Activated CD4-positive, alpha-beta memory T cell treated with anti-CD3 and anti-CD28 coated beads for 36 hours (primary cell): ENCODE results near the gene TMPRSS3. TPM values are rescaled to one million over a fixed set of nuclear protein-coding genes. Genes with fewer than 3 reads are reported as not detected.

ENCODE experiments used
- CTCF ChIA-PET: fragments of 350-600 bp; sonication (Branson Sonifier 250); formaldehyde crosslinking; loops from one replicate; lab custom pipeline; 2021; ENCODE audit warnings: antibody characterized with exemption, inconsistent platforms; lab: Charles Lee
- POLR2A ChIA-PET: fragments of 350-600 bp; sonication (Branson Sonifier 250); formaldehyde crosslinking; loops from one replicate; lab custom pipeline; 2021; ENCODE audit warnings: antibody characterized with exemption; lab: Charles Lee
- DNase-seq: peaks from one replicate; pipeline ENCODE4 v3.0.0-alpha.2; 2020
- H3K27ac Mint-ChIP-seq: one replicate; pipeline ENCODE4 v1.8.0; 2021; ENCODE audit warnings: mixed read lengths
- H3K27me3 Mint-ChIP-seq: one replicate; pipeline ENCODE4 v1.8.0; 2021; ENCODE audit warnings: mixed read lengths
- H3K36me3 Mint-ChIP-seq: one replicate; pipeline ENCODE4 v1.8.0; 2021; ENCODE audit warnings: mixed read lengths
- H3K4me1 Mint-ChIP-seq: one replicate; pipeline ENCODE4 v1.8.0; 2021; ENCODE audit warnings: low read depth, mixed read lengths
- H3K4me3 Mint-ChIP-seq: one replicate; pipeline ENCODE4 v1.8.0; 2021; ENCODE audit warnings: mild to moderate bottlenecking, mixed read lengths
- H3K9me3 Mint-ChIP-seq: one replicate; pipeline ENCODE4 v1.8.0; 2021; ENCODE audit warnings: mixed read lengths
- intact Hi-C: fragments of 100-400 bp; cut with micrococcal nuclease; formaldehyde crosslinking; loops from one replicate; pipeline ENCODE4 v1.15.1; 2023
- total RNA-seq, 2 experiments: library from RNA; stranded (reverse); gene quantifications; one replicate each; pipeline ENCODE4 v1.2.3, GENCODE V29; 2021

TMPRSS3 gene
- total RNA-seq, 2 experiments from 2014 or later, result 47.6 to 49.8 TPM

GRCh38 chr21:42387843-42388340 lies 8.0 kb downstream of the TMPRSS3 start:
- Mint-ChIP-seq H3K27me3 (no peaks in the 10 kb centered on the region), H3K9me3 (no peaks in the 10 kb centered on the region), H3K4me3 (no peak overlapping the region), H3K4me1 (peaks cover 38% of the 10 kb centered on the region), H3K27ac (no peak overlapping the region), H3K36me3 (peaks cover 66% of the 10 kb centered on the region)
- intact Hi-C loops, result loop anchor here (10.0 kb wide), 1 partner anchor 83 kb away; no protein-coding TSS in a partner anchor
- ChIA-PET CTCF (interaction anchor here (1.3 kb wide), 1 partner anchor 62 kb away, joined by 4 read pairs; no protein-coding TSS in a partner anchor), POLR2A (interaction anchor here (0.7 kb wide), 1 partner anchor 14 kb away, joined by 3 read pairs; no protein-coding TSS in a partner anchor)
- no peak for DNase-seq

DNA sequence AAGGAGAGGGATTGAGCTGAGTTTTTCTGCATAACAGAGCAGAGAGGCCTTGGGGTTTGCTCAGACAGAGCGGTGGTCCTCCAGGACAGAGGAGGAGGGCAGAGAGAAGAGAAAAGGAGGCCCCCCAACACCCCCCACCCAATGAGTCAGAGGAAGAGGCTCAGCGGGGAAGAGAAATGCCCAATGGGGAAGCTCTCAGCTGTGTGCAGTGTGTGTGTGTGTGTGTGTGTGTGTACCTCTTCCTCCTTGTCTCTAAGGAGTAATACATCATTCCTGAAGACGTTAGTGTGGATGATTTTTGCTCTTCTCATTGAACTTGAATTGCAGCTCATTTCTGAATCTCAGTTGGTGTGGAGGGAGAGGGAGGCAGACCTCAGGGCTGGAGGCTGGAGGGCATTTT lies 8.7 kb downstream of the TMPRSS3 start:
- Mint-ChIP-seq H3K27me3 (no peaks in the 10 kb centered on the region), H3K9me3 (peaks cover 6% of the 10 kb centered on the region), H3K27ac (no peak overlapping the region), H3K4me1 (peaks cover 31% of the 10 kb centered on the region), H3K4me3 (no peak overlapping the region), H3K36me3 (peaks cover 68% of the 10 kb centered on the region)
- POLR2A ChIA-PET, result no interaction called here
- CTCF ChIA-PET, result interaction anchor here (1.3 kb wide), 1 partner anchor 63 kb away, joined by 4 read pairs; no protein-coding TSS in a partner anchor
- no peak for DNase-seq
- intact Hi-C loops, result loop anchor here (10.0 kb wide), 1 partner anchor 82 kb away; no protein-coding TSS in a partner anchor

GRCh38 chr21:42386034-42386591 lies 9.7 kb downstream of the TMPRSS3 start:
- no peaks in the 10 kb centered on the region for H3K27me3 Mint-ChIP-seq
- CTCF ChIA-PET, result interaction anchor here (1.0 kb wide), 1 partner anchor 18 kb away, joined by 3 read pairs; the partner anchor contains the start of gene UBASH3A
- peaks cover 29% of the 10 kb centered on the region for H3K4me1 Mint-ChIP-seq
- POLR2A ChIA-PET, result no interaction called here
- no peak overlapping the region for H3K4me3 Mint-ChIP-seq
- H3K9me3 Mint-ChIP-seq, result peaks cover 14% of the 10 kb centered on the region
- peaks cover 70% of the 10 kb centered on the region for H3K36me3 Mint-ChIP-seq
- intact Hi-C loops, result loop anchor here (10.0 kb wide), 1 partner anchor 81 kb away; no protein-coding TSS in a partner anchor
- no peak for DNase-seq
- H3K27ac Mint-ChIP-seq, result no peak overlapping the region

DNA sequence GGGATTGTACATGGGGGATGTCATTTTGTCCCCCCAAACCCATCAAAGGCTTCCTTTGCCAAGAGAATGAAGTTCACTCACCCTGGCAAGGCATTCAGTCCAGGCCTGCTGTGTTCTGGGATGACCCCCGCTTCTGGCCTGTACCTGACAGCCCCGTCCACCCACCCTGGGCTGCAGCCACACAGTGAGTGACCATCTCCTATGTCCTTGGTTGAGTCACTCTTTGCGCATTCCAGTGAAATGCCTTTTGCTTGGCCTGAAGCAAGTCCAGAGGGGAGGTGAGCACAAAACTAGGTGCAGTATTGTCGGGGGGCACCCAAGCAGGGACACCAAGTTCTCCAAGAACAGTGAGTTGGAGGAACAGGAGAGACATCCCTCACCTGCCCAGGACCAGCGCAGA lies 10.2 kb downstream of the TMPRSS3 start:
- POLR2A ChIA-PET, result no interaction called here
- Mint-ChIP-seq H3K27me3 (no peaks in the 10 kb centered on the region), H3K4me1 (peaks cover 29% of the 10 kb centered on the region), H3K27ac (no peak overlapping the region), H3K36me3 (peaks cover 67% of the 10 kb centered on the region), H3K9me3 (peaks cover 14% of the 10 kb centered on the region), H3K4me3 (no peak overlapping the region)
- CTCF ChIA-PET, result interaction anchor here (1.0 kb wide), 1 partner anchor 18 kb away, joined by 3 read pairs; the partner anchor contains the start of gene UBASH3A
- intact Hi-C loops, result loop anchor here (10.0 kb wide), 1 partner anchor 81 kb away; no protein-coding TSS in a partner anchor
- DNase-seq, result no peak

DNA sequence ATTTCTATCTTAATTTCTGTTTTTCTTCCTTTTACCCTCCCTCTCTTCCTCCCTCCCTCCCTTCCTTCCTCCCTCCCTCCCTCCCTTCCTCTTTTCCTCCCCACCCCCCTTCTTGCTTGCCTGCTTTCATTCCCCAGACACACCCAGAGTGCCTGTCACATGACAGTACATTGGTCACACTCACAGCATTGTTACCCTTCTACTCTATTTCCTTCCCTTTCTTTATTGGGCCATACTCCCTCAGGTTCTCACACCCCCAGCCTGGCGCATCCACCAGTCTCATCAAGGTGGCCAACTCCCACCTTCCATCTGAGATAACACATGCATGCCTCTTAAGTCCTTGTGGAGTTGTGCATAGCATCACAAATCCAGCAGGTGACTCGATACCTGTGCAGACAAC lies 10.9 kb downstream of the TMPRSS3 start:
- H3K4me1 Mint-ChIP-seq, result peaks cover 26% of the 10 kb centered on the region

DNA sequence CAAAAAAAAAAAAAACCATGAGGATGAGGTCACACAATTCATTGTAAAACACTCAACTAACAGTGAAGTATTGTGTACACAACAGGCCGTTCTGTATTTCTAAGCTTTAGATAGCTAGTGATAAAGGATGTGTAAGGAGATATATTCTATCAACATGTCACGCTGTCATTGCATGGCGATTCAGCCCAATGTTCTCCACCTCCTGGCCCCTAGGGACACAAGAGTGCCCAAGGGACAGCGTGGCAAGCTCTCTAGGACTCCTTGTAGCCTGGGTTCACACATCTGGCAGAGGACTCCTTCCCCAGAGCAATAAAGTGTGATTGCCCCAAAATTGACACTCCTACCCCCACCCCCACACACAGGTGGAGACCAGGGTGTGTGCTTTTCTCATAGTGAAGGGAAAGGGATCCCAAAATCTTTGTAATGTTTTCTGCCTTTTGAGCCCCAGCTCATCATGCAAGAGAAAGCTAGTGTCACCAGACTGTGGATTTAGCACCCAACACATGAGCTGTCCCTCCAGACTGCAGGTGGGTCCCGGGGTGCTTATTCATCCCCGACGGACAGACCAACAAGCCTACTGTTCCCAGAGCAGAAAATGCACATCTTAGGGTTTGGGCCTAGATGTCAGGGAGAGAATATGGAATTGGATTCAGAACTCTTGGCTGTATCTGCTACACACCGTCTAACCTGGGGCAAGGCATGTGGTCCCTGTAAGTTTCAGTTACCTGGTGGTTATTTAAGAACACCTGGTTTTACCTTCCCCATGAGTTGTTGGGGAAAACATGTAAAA lies 11.5 kb downstream of the TMPRSS3 start:
- Mint-ChIP-seq H3K4me1 (peaks cover 24% of the 10 kb centered on the region), H3K36me3 (peaks cover 62% of the 10 kb centered on the region), H3K27ac (no peak overlapping the region), H3K27me3 (no peaks in the 10 kb centered on the region), H3K9me3 (peaks cover 14% of the 10 kb centered on the region), H3K4me3 (no peak overlapping the region)
- ChIA-PET POLR2A (interaction anchor here (0.6 kb wide), 2 partner anchors 8 to 23 kb away, joined by 3 to 6 read pairs; no protein-coding TSS in a partner anchor), CTCF (interaction anchor here (0.7 to 4.6 kb wide), 2 partner anchors 23 to 33 kb away, joined by 3 to 29 read pairs; no protein-coding TSS in a partner anchor)
- intact Hi-C loops, result loop anchor here (5.0 to 10.0 kb wide), 2 partner anchors 80 to 237 kb away; no protein-coding TSS in a partner anchor
- no peak for DNase-seq

More for the DNA sequence above, 10.9 kb downstream of the TMPRSS3 start:
- Mint-ChIP-seq H3K4me3 (no peak overlapping the region), H3K27me3 (no peaks in the 10 kb centered on the region), H3K36me3 (peaks cover 67% of the 10 kb centered on the region), H3K9me3 (peaks cover 14% of the 10 kb centered on the region), H3K27ac (no peak overlapping the region)
- POLR2A ChIA-PET, result no interaction called here
- CTCF ChIA-PET, result no interaction called here
- intact Hi-C loops, result loop anchor here (5.0 to 10.0 kb wide), 2 partner anchors 80 to 238 kb away; no protein-coding TSS in a partner anchor
- no peak for DNase-seq

GRCh38 chr21:42383331-42383730 lies 12.5 kb downstream of the TMPRSS3 start:
- Mint-ChIP-seq H3K4me1 (peaks cover 17% of the 10 kb centered on the region), H3K36me3 (peaks cover 55% of the 10 kb centered on the region), H3K27me3 (no peaks in the 10 kb centered on the region), H3K9me3 (peaks cover 14% of the 10 kb centered on the region), H3K27ac (no peak overlapping the region), H3K4me3 (no peak overlapping the region)
- intact Hi-C loops, result loop anchor here (5.0 to 10.0 kb wide), 2 partner anchors 79 to 236 kb away; no protein-coding TSS in a partner anchor
- no peak for DNase-seq
- CTCF ChIA-PET, result interaction anchor here (0.9 to 4.6 kb wide), 5 partner anchors 9 to 73 kb away, joined by 4 to 29 read pairs (median 24); partner anchors contain the start of gene UBASH3A
- POLR2A ChIA-PET, result no interaction called here

DNA sequence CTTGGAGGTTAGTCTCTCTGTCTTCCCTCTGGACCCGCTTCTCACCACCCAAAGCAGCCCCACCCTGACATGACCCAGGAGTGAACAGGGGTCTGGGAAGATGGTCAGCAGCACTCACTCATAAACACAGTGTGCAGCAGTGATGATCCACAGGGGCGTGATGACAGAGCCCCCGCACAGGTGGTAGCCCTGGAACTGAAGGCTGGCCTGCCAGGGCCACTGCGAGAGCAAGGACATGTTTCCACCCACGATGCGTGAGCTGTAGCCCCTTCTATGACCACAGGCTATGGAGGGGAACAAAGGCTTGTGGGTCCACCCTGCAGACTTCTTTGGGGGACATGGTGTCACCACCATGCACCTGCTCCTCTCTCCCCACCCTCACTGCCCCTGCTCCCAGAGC lies 12.9 kb downstream of the TMPRSS3 start:
- no peak for DNase-seq
- Mint-ChIP-seq H3K4me1 (peaks cover 17% of the 10 kb centered on the region), H3K36me3 (peaks cover 54% of the 10 kb centered on the region), H3K27ac (no peak overlapping the region), H3K4me3 (no peak overlapping the region), H3K9me3 (peaks cover 14% of the 10 kb centered on the region), H3K27me3 (no peaks in the 10 kb centered on the region)
- CTCF ChIA-PET, result interaction anchor here (0.9 to 4.6 kb wide), 7 partner anchors 9 to 73 kb away, joined by 4 to 29 read pairs (median 19); partner anchors contain the start of gene UBASH3A
- POLR2A ChIA-PET, result interaction anchor here (1.0 kb wide), 1 partner anchor 27 kb away, joined by 3 read pairs; no protein-coding TSS in a partner anchor
- intact Hi-C loops, result loop anchor here (5.0 to 10.0 kb wide), 2 partner anchors 78 to 236 kb away; no protein-coding TSS in a partner anchor

DNA sequence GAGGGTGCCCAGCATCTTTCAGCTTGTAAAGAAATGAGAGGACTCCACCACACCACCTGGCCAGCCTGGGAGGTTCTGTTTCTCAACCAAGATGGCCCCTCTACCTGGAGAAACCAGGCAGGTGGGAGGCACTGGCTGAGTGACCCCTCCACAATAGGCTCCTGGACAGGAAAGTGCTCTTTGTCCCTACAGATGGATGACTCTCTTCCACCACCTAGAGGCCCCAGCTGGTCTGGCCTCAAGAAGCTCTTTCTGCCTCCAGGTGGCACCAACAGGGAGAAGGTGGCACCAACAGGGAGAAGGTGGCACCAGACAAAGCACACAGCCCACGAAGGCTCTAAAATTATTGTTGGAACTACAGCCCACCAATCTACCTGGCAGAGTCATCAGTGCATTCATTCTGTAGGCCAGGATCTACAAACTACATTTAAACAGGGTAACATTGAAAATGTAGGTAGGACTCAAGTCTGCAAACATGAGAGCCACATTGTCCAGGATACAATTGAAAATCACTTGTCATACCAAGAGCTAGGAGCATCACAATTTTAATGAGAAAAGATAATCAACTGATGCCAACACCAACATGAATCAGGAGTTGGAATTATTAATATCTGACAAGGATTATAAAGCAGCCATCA lies 14.4 kb downstream of the TMPRSS3 start:
- POLR2A ChIA-PET, result interaction anchor here (0.9 kb wide), 1 partner anchor 12 kb away, joined by 4 read pairs; no protein-coding TSS in a partner anchor
- intact Hi-C loops, result loop anchor here (1.0 to 10.0 kb wide), 3 partner anchors 69 to 234 kb away; no protein-coding TSS in a partner anchor
- CTCF ChIA-PET, result interaction anchor here (0.7 to 4.6 kb wide), 41 partner anchors 9 to 236 kb away, joined by 3 to 36 read pairs (median 6); partner anchors contain the start of genes RSPH1 and UBASH3A
- peak; percentile 76 for DNase-seq
- H3K4me3 Mint-ChIP-seq, result no peak overlapping the region
- H3K27ac Mint-ChIP-seq, result peak overlapping the region; percentile 2
- H3K9me3 Mint-ChIP-seq, result peaks cover 14% of the 10 kb centered on the region
- peaks cover 48% of the 10 kb centered on the region for H3K36me3 Mint-ChIP-seq
- no peaks in the 10 kb centered on the region for H3K27me3 Mint-ChIP-seq
- peaks cover 13% of the 10 kb centered on the region for H3K4me1 Mint-ChIP-seq

DNA sequence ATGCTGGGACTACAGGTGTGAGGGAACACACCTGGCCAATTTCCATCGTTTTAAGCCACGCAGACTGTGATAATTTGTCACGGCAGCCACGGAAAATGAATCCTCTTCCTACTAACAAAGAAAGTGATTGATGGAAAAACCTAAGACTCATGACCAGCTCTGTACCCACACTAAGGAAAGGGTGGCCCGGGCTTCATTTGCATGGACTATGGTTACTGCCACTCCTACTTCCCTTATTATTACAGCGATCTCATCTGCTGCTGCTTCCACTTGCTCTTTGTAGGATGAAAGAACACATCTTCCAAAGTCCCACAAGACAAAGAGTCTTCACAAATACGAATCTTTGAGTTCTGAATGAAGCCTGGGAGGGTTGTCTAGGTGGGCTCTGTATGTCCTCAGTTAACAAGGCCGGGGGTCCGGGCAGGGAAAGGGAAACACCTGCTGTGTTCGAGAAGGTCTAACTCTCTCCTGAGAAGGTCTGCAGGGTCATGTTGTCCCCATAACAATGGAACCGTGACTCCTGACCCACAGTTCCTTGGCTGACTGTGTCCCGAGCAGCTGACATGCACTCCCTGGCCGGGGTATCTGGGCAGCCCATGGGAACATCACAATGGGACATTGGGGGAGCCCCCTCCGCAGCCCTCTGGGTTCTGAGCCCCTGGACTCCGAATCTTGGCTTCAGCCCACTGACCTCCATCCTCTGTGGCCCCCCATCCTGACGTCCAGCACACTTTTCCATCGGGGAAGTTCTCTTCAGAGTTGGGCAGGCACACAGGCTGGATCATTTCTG lies 16.2 kb downstream of the TMPRSS3 start:
- ChIA-PET CTCF (interaction anchor here (0.9 to 4.6 kb wide), 6 partner anchors 12 to 68 kb away, joined by 4 to 29 read pairs (median 5); no protein-coding TSS in a partner anchor), POLR2A (interaction anchor here (0.8 kb wide), 1 partner anchor 18 kb away, joined by 3 read pairs; no protein-coding TSS in a partner anchor)
- intact Hi-C loops, result loop anchor here (5.0 to 10.0 kb wide), 2 partner anchors 75 to 232 kb away; no protein-coding TSS in a partner anchor
- peaks cover 15% of the 10 kb centered on the region for H3K4me1 Mint-ChIP-seq
- no peak overlapping the region for H3K4me3 Mint-ChIP-seq
- no peak for DNase-seq
- peaks cover 14% of the 10 kb centered on the region for H3K9me3 Mint-ChIP-seq
- peaks cover 40% of the 10 kb centered on the region for H3K36me3 Mint-ChIP-seq
- no peak overlapping the region for H3K27ac Mint-ChIP-seq
- no peaks in the 10 kb centered on the region for H3K27me3 Mint-ChIP-seq
